NCI-H1092 treated with DMSO at 0.1 percent for 48 hours (cell line): ENCODE measurements around the gene SOX13.

Experiments
- DNase-seq: peaks from one replicate; lab custom pipeline; 2025; lab: John Stamatoyannopoulos, UW

Gene SOX13

GRCh38 chr1:204131978-204132377 is 59.1 kb downstream of the SOX13 start:
- no peak for DNase-seq

- no peak for DNase-seq
Observed at GRCh38 chr1:204132718-204133117, 59.8 kb downstream of the SOX13 start.

GRCh38 chr1:204134103-204134502 is 61.2 kb downstream of the SOX13 start:
- DNase-seq = no peak

- DNase-seq = no peak
Observed at GRCh38 chr1:204136814-204137213, 63.9 kb downstream of the SOX13 start.

- no peak for DNase-seq
Observed at GRCh38 chr1:204139088-204139487, 66.2 kb downstream of the SOX13 start.

- DNase-seq = no peak
Observed at GRCh38 chr1:204139952-204140351, 67.0 kb downstream of the SOX13 start.

GRCh38 chr1:204141131-204141530 is 68.2 kb downstream of the SOX13 start:
- DNase-seq = no peak

- DNase-seq = no peak
Observed at GRCh38 chr1:204142032-204142974, 69.4 kb downstream of the SOX13 start.

- DNase-seq = no peak
Observed at GRCh38 chr1:204143276-204144041, 70.5 kb downstream of the SOX13 start.

- no peak for DNase-seq
Observed at GRCh38 chr1:204145033-204145504, 72.2 kb downstream of the SOX13 start.

GRCh38 chr1:204146309-204146708 is 73.4 kb downstream of the SOX13 start:
- DNase-seq = no peak

GRCh38 chr1:204146965-204147364 is 74.0 kb downstream of the SOX13 start:
- no peak for DNase-seq

GRCh38 chr1:204147406-204148383 is 74.8 kb downstream of the SOX13 start:
- DNase-seq = no peak

GRCh38 chr1:204149107-204149506 is 76.2 kb downstream of the SOX13 start:
- DNase-seq = no peak

GRCh38 chr1:204149635-204150565 is 77.0 kb downstream of the SOX13 start:
- no peak for DNase-seq

GRCh38 chr1:204150702-204151551 is 78.0 kb downstream of the SOX13 start:
- DNase-seq = no peak

- DNase-seq = peak; percentile 82
Observed at GRCh38 chr1:204151552-204152309, 78.8 kb downstream of the SOX13 start, which contains the start of gene ETNK2. TSS of gene ETNK2 (minus strand) at chr1:204152044. CDS start at chr1:204151852, 192 bp downstream.

GRCh38 chr1:204152310-204153044 is 79.6 kb downstream of the SOX13 start:
- DNase-seq = no peak
